OCI-M2 (cell line): ENCODE measurements around the gene ACIN1.

ENCODE experiments used
- DNase-seq: peaks from one replicate; lab custom pipeline; 2025; ENCODE audit not compliant: unreplicated experiment; lab: John Stamatoyannopoulos, UW

The ACIN1 gene

DNA sequence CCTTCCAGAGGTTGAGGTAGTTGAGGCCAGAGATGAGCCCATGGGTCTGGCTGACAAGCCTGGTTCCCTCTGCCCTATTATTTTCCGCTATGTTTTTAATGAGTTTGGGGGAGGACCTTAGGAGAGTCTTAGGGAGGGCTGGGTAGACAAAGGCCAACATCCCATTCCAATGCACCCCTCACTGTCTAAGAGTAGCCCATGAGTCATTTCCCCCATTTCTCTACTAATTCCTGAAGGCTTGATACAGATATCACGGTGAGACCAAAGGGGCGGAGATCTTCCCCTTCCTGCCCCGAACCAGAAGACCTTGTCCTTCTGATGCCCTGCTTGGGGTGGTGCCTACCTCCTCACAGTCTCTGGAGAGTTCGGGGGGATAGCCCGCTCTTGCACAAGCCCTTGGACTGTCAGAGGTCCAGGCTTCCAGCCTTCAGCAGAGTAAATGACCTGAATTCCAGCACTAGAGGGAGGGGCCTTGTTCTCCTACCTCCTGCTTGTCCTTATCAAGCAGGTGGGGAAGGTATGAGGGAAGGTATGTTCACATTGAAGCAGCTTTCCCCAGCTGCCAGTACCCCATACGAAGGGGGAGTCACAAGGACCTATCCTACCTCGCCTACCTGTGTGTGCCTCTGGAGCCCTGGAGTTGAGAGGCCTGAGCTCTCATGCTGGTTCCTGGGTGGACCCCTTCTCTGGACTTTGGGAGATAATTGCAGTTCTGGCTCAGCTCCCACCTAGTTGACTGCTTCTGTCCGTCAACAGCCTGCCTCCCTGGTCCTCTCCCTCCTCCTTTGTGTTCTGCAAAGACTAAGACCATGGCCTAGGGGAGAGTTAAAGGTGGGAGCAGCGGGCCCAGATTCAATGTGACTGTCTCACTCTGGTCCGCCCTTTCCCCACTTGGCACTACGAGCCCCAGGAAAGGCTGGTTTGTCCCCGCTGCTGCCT is 49.2 kb downstream of the ACIN1 start:
- no peak for DNase-seq

DNA sequence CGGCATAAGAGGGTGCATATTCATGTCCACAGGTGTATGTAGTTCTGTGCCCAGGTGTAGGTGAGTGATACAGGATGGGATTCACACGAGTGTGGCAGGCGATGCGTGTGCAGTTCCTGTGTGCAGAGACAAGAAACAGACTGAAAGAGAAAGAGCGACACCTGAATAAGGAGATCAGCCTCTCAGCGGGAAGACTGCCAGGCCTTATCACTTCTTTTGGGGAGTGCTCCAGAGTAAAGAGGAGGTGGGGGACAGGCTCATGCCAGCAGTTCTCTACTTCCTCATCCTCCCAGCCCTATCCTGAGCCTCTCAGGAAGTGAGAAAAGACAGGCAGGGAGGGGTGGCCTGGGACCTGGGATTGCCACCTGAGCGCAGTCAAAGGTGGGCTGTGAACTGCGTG is 50.1 kb downstream of the ACIN1 start:
- no peak for DNase-seq

DNA sequence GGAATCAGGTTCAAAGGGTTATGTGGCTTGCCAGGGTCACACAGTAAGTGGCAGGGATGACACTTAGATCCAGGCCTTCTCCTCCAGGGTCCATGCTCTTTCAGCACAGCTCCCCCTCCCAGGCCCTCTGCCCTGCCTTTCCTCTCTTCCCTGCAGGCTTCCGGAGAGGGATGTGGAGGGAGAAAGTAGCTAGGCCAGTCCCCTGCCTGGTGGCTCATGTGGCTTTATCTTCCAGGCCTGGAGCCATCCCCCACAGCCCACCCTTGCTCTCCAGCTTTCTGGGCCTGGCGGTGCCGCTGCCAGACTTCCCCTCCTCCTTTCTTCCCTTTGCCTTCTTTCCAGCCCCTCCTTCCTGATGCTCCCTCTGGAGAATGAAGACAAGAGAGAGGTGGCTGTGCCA is 51.2 kb downstream of the ACIN1 start:
- no peak for DNase-seq

DNA sequence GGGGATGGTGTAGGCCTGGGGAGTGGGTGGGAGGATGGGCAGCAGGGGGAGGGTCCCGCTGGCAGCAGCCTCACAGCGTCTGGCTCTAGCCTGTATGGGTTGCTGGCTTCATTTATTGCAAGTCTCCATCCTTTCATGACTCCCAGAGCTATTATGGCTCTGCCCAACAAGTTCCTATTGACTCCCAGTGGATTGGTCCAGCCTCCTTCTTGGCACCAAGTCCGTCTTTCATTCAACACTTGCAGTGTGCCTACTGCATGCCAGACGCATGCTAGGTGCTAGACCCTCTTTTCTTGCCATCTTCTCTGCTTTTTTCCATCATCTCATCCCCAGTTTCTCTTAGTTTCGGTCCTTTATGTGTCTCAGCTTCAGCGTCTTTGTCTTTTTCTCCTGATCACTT is 51.8 kb downstream of the ACIN1 start:
- DNase-seq, result no peak

DNA sequence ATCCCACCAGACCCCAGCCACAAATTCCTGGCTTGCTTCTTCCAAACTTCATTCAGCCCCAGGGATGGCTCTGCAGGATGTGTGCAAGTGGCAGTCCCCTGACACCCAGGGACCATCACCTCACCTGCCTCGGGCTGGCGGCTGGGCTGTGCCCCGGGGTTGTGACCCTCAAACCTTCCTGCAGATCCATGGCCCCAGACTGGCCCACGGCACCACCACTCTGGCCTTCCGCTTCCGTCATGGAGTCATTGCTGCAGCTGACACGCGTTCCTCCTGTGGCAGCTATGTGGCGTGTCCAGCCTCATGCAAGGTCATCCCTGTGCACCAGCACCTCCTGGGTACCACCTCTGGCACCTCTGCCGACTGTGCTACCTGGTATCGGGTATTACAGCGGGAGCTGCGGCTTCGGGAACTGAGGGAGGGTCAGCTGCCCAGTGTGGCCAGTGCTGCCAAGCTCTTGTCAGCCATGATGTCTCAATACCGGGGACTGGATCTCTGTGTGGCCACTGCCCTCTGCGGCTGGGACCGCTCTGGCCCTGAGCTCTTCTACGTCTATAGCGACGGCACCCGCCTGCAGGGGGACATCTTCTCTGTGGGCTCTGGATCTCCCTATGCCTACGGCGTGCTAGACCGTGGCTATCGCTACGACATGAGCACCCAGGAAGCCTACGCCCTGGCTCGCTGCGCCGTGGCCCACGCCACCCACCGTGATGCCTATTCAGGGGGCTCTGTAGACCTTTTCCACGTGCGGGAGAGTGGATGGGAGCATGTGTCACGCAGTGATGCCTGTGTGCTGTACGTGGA is 52.6 kb downstream of the ACIN1 start, which contains the start of gene PSMB11:
Gene PSMB11, plus strand, starts transcription at position 51 of the 804 bp plus-strand sequence. Its CDS starts 14 bp downstream, at position 65.
- DNase-seq, result no peak

DNA sequence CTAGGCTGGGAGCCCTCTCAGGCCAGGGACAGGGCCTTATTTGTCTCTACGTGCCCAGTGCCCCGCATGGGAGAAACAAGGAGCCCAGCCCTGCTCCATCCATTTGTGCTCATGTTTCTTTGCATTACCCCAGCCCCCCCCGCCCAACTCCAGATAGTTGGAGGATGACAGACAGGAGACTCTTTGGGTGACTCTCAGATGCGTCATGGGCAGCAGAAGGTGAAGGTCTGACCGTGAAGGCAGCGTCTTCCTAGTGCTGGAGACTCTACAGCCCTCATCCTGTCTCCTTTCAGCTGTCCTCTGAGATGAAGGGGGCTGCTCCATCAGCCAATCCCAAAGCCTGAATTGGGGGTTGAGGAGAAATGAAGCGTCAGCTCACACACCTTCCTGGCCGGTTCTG is 53.2 kb downstream of the ACIN1 start:
- DNase-seq, result no peak

DNA sequence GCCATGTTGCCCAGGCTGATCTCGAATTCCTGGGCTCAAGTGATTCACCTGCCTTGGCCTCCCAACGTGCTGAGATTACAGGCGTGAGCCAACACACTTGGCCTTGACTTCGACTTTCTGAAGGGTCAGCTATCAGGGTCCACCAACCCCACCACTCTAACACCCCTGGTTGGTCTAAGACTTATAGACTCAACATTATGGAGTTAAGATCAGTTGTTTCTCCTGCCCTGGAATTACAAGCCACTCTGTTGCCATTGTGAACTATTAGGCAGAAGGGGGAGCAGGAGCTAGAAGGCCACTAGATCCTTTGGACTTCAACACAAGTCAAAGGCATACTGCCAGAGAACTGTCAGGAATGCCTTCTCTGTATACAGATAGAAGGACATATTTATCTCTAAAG is 54.8 kb downstream of the ACIN1 start:
- DNase-seq, result no peak

DNA sequence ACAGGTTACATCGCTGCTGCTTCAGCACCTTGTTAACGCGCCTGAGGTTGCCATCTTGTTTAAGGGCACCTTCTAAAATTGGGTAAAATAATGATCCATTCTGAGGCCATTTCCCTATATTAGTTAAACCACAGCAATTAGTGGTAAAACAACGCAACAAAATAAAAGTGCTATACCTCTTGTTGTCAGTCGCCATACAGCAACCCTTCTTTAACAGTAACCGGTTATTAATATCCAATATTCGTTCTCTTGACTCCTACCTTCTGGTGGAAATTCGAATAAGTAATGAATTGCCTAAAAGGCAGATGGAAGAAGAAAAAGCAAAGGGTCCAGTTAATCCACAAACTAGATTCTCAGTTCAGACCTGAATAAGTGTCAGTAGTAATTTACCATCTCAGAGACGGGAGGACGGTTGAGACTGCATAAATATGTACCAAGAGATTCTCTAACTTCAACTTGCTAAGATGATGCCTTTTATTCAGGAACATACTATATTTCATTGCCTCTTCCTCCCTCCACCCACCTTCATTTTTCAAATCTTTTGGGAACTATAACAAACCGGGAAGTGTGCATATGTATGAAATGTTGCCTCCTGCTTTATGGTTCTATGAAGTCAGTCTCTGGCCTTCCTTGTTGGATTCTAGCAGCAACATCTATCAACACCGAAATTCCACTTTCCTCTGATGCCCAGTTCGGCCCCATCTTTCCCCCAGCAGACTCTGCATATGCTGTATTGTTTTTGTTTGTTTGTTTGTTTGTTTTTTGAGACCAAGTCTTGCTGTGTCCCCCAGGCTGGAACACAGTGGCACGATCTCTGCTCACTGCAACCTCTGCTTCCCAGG is 59.4 kb downstream of the ACIN1 start:
- no peak for DNase-seq

DNA sequence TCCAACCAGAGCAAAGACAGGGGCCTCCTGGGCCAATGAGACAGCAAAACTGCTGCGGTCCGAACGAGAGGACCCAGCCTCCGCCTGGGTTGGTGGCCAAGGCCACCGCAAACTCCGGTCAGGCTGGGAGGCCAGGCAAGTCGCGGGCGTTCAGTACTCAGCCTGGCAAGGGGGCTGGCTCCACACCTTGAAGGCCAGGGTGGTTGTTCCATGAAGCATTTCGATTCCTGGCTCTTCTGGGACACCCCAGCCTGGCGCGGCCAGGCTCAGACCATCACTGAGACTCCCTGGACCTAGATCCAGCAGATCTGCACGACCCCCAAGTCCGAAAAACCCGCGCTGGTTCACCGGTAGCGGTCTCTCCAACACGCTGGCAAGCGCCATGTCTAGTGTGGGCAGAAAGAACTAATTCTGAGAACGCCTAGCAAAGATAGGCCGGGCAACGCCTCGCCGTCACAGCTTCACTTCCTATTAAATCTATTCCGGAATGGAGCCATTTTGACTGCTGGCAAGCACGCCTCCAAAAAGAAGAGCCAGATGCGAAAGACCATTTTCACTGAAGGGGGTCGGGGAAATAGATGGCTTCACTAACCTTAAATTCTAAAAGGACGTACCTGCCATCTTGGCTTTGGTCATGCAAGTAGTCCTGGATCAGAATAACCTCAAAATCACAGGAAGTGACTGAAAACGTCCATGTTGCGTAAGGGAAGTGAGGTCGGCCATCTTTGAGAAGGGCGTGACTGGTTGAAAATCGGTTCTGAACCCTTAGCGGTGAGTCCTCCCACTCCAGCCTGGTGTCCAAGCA is 60.2 kb downstream of the ACIN1 start, which contains the start of gene PSMB5:
Gene PSMB5, minus strand, starts transcription at position 403 of the 805 bp plus-strand sequence. Its CDS starts 19 bp downstream, at position 384.
- no peak for DNase-seq

DNA sequence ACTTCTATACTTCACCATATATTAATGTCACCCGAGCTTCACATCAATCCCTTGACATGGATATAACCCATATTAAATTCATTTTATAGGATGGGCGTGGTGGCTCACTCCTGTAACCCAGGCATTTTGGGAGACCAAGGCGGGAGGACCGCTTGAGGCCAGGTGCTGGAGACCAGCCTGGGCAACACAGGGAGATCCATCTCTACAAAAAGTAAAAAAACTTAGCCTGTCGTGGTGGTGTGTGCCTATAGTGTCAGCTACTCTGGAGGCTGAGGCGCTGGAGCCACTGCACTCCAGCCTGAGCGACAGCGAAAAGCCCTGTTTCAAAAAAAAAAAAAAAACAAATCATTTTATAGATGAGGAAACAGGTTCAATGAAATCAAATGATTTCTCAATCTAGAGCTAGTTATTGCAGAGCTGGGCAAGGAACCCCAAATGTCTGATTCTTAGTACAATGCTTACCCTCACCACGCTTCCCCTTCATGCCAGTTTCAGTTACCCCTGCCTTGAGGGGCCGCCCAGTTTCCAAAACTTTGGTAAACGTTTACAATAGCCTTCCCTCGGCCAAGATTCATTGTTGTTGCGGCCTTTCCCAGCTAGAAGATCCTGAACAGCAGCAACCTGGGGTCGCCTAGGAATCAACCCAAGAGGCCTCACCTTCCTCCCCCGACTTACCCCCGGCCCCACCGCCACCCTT is 61.0 kb downstream of the ACIN1 start:
- DNase-seq, result no peak

DNA sequence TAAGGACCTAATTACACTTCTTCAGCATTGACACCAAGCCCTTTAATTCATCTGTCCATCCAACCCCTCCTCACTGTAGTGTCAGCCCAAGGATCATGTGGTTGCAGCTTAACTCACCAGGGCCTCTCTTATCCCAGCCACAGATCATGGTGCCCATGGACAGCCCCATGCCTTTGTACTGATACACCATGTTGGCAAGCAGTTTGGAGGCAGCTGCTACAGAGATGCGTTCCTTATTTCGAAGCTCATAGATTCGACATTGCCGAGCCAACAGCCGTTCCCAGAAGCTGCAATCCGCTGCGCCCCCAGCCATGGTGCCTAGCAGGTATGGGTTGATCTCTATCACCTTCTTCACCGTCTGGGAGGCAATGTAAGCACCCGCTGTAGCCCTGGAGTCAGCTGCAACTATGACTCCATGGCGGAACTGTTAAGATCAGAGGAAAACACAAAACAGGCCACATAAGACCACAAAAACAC is 61.6 kb downstream of the ACIN1 start:
- no peak for DNase-seq

DNA sequence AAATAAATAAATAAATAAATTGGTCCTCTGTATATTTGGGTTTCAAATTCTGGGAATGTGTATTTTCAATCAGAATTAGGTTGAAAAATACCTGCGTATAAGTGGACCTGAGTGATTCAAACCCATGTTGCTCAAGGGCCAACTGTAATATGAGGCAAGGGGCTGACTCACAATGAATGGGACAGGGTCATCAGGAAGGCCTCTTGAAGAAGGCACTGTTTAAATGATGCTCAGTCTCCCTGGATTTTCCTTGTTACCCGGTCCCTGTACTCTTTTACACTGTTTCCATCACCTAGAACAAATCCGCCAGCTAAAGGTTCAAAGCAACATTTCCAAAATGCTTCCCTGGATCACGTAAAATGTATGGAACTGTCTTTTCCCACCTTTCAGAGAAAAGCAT is 64.0 kb downstream of the ACIN1 start:
- DNase-seq, result no peak

DNA sequence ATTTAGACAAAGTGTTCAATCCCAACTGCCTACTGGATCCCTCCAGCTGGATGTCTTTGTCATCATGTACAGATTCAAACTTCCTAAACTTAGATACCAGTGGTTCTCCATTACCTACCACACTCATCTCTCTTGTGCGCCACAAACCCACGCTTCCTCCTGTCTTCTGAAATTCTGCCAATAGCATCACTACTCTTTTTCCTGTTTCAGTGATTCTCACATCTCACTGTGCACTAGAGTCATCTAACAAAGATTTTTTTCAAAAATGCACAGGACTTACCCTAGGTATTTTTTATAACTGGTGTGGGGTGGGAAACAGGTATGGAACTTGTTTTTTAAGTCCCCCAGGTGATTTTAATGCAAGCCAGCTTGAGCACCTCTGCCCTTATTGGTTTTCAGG is 66.1 kb downstream of the ACIN1 start:
- DNase-seq, result no peak

DNA sequence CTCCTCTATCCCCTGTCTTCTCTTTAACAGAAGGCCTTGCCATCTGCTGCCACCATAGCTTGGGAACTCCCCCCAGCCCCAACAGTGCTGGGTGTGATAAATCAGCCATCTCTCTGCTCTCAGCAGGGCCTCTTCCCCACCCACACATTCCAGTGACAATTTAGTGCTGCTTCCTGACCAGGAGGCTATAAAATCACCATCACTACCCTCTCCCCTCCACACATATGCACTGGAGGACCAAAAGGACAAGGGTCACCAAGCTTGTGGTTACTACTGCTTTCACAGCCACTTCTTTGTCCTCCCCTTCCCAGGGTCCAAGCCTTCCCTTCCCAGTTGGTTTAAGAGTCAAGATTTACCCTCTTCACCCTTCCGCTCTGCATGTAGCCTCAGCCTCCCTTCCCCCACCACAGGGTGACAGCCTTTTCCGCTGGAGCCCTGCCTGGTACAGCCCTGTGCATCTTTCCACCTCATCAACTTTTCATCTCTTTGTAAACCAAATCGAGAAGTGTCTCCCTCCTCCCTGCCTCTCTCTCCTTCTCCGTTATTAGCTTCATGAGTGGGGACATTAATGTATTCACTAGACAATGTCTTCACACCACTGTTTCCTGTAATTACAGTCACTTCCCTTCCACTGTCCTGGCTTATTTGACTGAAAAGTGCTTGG is 69.7 kb downstream of the ACIN1 start:
- DNase-seq, result no peak

DNA sequence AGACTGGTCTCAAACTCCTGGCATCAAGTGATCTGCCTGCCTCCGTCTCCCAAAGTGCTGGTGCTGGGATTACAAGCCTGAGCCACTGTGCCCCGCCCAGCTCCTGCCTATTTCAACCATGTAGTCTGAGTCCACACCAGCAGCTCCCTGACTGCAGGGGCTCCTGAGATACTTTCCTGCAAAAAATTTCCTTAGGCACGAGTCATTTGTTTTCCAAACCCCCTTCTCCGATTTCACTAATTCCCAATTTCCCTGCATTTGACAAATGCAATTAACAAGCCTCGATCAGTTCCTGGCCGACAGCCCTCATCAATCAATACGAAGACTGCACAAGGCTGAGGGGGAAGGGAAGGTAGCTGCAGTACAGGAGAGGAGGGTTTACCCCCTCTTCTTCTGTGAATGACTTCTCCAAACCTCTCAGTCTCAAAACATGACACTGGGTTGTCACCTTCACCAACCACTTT is 70.3 kb downstream of the ACIN1 start:
- DNase-seq, result no peak

DNA sequence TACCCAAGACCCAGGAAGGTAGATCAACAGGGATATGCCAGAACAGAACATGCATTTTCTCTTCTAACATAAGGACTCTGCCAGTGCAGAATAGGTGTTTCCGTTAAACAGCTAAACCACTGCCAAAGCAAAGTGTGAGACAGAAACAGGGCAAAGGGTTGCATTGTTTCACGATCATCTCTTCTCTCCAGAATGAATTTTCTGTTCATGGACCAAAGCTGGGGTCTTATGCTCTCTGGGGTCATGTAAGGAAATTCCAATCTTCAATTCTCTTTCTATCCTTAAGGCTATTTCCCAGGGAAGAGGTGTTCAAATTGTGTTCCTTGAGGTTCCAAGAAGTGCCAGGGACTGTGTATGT is 71.2 kb downstream of the ACIN1 start:
- DNase-seq, result no peak

DNA sequence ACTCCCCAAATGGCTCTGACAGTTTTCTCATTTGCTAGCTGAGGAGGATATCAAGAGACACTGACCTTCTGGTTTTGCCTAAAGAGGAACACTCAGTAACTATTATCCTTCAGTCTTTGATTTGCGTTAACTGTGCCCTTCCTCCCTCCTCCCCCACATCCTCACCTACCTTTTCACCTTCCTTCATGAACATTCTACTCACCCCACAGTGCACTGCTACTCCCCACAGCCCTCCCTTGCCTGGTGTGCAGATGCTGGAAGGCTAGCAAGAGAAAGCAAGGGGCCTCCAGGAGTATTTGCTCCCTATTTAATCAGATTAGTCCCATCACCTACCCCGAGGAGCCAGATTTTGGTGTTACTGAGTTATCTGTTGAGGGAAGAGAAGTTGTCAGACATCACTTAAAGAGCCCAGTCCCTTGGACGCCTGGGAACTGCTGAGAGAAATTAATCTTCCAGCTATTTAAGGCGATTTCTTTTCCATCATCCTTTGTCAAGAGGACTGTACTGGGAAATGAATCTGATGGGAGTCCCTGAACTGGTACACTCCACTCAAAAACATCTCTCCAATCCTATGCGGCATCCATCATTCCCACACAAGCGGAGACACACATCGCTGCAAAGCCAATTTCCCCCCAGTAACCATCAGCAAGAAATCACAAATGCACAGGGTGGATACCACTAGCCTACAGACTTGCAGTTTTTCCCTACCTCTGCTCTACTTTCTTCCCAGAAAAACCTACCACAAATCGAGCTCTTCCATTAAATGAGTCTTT is 71.7 kb downstream of the ACIN1 start:
- DNase-seq, result no peak

DNA sequence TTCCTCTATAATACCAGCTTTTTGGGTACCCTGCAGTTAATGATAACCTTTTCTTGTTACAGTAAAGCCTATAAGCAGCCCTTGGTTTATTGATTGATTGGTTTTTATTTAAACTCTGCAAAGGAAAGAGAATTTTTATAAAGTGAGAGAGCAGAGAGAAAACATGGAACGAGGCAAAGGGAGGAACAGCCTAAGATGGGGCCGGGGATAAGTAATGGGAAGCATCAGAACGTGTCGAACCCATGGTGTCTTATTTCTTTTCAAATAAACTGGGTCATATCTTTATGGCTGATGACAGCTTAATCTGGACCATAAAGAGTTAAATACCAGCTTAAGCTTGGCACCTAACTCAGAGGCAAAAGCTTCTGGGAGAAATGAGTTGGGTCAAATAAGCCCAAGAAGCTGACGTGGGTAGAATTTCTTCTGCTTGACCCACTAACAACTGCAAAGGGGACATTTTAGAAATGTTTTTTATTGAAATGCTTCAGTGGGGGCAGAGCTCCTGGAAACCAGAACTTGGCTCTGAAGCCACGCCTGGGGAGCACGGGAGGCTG is 73.0 kb downstream of the ACIN1 start:
- no peak for DNase-seq
